H1 (cell line): Measurements from ENCODE around the gene SSNA1. TPM values are rescaled to one million over a fixed set of nuclear protein-coding genes. Genes with fewer than 3 reads are reported as not detected.

Experiments used
- CBX5 ChIP-seq: fragments of 300-800, 300-1000 bp; sonication (generic); IDR thresholded peaks from 2 replicates; pipeline ENCODE4 v1.7.1; 2016; ENCODE audit warnings: antibody characterized with exemption, low read length, low read depth
- CEBPB ChIP-seq: IDR thresholded peaks from 2 replicates; pipeline ENCODE4 v1.6.1; 2012; ENCODE audit warnings: low read depth, low read length
- CHD7 ChIP-seq: fragments of 300-600 bp; sonication (generic); IDR thresholded peaks from 2 replicates; pipeline ENCODE4 v1.7.1; 2012; ENCODE audit warnings: low read length, moderate library complexity, mild to moderate bottlenecking, inconsistent platforms; ENCODE audit not compliant: insufficient replicate concordance
- E2F6 ChIP-seq: IDR thresholded peaks from 2 replicates; pipeline ENCODE4 v1.6.1; 2012; ENCODE audit warnings: inconsistent platforms
- EGR1 ChIP-seq: IDR thresholded peaks from 2 replicates; pipeline ENCODE4 v1.6.1; 2011; ENCODE audit warnings: low read depth, low read length, borderline replicate concordance
- FOSL1 ChIP-seq: IDR thresholded peaks from 2 replicates; pipeline ENCODE4 v1.6.1; 2011; ENCODE audit warnings: mild to moderate bottlenecking, low read depth, low read length, moderate library complexity; ENCODE audit not compliant: insufficient read depth
- HDAC2 ChIP-seq, 2 experiments: fragments of 300-600 bp in 1 of 2; sonication (generic) in 1 of 2; IDR thresholded peaks; 2 replicates each; pipeline ENCODE4 v1.6.1; 2011 to 2012; ENCODE audit warnings: low read depth in 2 of 2, low read length in 2 of 2, mild to moderate bottlenecking in 2 of 2, moderate library complexity in 2 of 2, borderline replicate concordance in 1 of 2, inconsistent platforms in 1 of 2
- MAFK ChIP-seq: IDR thresholded peaks from 2 replicates; pipeline ENCODE4 v1.6.1; 2012; ENCODE audit warnings: low read depth, mild to moderate bottlenecking, improper control_type of control experiment, low read length
- RAD21 ChIP-seq, 2 experiments: IDR thresholded peaks in 1 of 2; conservative IDR thresholded peaks in 1 of 2; 2 replicates each; pipeline ENCODE4 v1.6.1; 2011; ENCODE audit warnings: low read depth in 2 of 2, low read length in 2 of 2, improper control_type of control experiment in 1 of 2, inconsistent platforms in 1 of 2, mild to moderate bottlenecking in 1 of 2, moderate library complexity in 1 of 2
- SP4 ChIP-seq: IDR thresholded peaks from 2 replicates; pipeline ENCODE4 v1.6.1; 2012; ENCODE audit warnings: low read length, inconsistent platforms
- TEAD4 ChIP-seq: IDR thresholded peaks from 2 replicates; pipeline ENCODE4 v1.6.1; 2012; ENCODE audit warnings: low read depth, low read length, inconsistent platforms, mixed read lengths
- polyA plus RNA-seq, 7 experiments: library from polyadenylated mRNA; depleted of rRNA in 3 of 7; stranded (reverse) in 5 of 7; unstranded in 2 of 7; fragments of >200 nt in 5 of 7; fragments of 200-250 nt in 2 of 7; gene quantifications; 1 replicate in 5 of 7; 2 replicates in 1 of 7; 4 replicates in 1 of 7; pipeline versions ENCODE4 v1.2.1 to v1.2.3, GENCODE V29; 2011 to 2013; ENCODE audit warnings: missing spikeins in 2 of 7, mixed read lengths in 2 of 7
- total RNA-seq: library from RNA; stranded (reverse); fragmentation: NEBNext Ultra II Directional; extraction: Animal tissue kit (Norgen Biotek cat#: 25700); gene quantifications from 2 replicates; pipeline ENCODE4 v1.2.1, GENCODE V29; 2021

SSNA1 gene
- total and polyA plus RNA-seq, 2 of the 8 experiments (the other 6 are each of a cell fraction or from before 2014, with no cell fraction given), result 87.3 to 157 TPM

GRCh38 chr9:137232510-137232909 lies 44.0 kb downstream of the SSNA1 start (continued):
- TF ChIP-seq CHD7 (no peak), MAFK (no peak), CEBPB (no peak), RAD21 (IDR thresholded peaks at IDR 0.05 in 1 of 2, conservative IDR thresholded peaks at IDR 0.05 in 1 of 2; ENCODE audit: low read depth in 2 of 2, low read length in 2 of 2) (no peak), TEAD4 (no peak), CBX5 (no peak), FOSL1 (no peak), HDAC2 (IDR thresholded peaks at IDR 0.05; ENCODE audit: borderline replicate concordance in 1 of 2, low read depth in 2 of 2, low read length in 2 of 2) (no peak), EGR1 (no peak), E2F6 (no peak), SP4 (no peak)
